Activated CD8-positive, alpha-beta T cell treated with anti-CD3 and anti-CD28 coated beads for 36 hours (primary cell): ENCODE results near the gene RAB33B. TPM values are rescaled to one million over a fixed set of nuclear protein-coding genes. Genes with fewer than 3 reads are reported as not detected.

ENCODE experiments used
- ATAC-seq: fragments of 200-7000 bp; cut with Tn5 transposase; one replicate; pipeline ENCODE4 v1.10.0; 2021; ENCODE audit warnings: mild to moderate bottlenecking, moderate library complexity
- CTCF ChIA-PET: fragments of 350-600 bp; sonication (Branson Sonifier 250); formaldehyde crosslinking; loops from one replicate; lab custom pipeline; 2021; ENCODE audit warnings: antibody characterized with exemption; lab: Charles Lee
- POLR2A ChIA-PET: fragments of 350-600 bp; sonication (Branson Sonifier 250); formaldehyde crosslinking; loops from one replicate; lab custom pipeline; 2021; ENCODE audit warnings: antibody characterized with exemption; lab: Charles Lee
- DNase-seq: peaks from one replicate; pipeline ENCODE4 v3.0.0-alpha.2; 2020
- H3K27ac Mint-ChIP-seq: one replicate; pipeline ENCODE4 v1.8.0; 2021; ENCODE audit warnings: mild to moderate bottlenecking, mixed read lengths
- H3K27me3 Mint-ChIP-seq: one replicate; pipeline ENCODE4 v1.8.0; 2021; ENCODE audit warnings: mixed read lengths
- H3K36me3 Mint-ChIP-seq: one replicate; pipeline ENCODE4 v1.8.0; 2021; ENCODE audit warnings: low read depth, mixed read lengths
- H3K4me1 Mint-ChIP-seq: one replicate; pipeline ENCODE4 v1.8.0; 2021; ENCODE audit warnings: low read depth, mixed read lengths
- H3K4me3 Mint-ChIP-seq: one replicate; pipeline ENCODE4 v1.8.0; 2021; ENCODE audit warnings: mild to moderate bottlenecking, moderate library complexity, mixed read lengths
- H3K9me3 Mint-ChIP-seq: one replicate; pipeline ENCODE4 v1.8.0; 2021; ENCODE audit warnings: mixed read lengths
- intact Hi-C: fragments of 100-400 bp; cut with micrococcal nuclease; formaldehyde crosslinking; loops from one replicate; pipeline ENCODE4 v1.10.0; 2022
- total RNA-seq, 2 experiments: library from RNA; stranded (reverse); gene quantifications; one replicate each; pipeline ENCODE4 v1.2.3, GENCODE V29; 2021
- TF ChIP-seq, protein P1 (sequence below): fragments of 200-600 bp; IDR thresholded peaks from one replicate; pipeline ENCODE4 v1.8.0; 2022; ENCODE audit warnings: antibody characterized with exemption, mild to moderate bottlenecking

Gene RAB33B
- total RNA-seq, 2 experiments from 2014 or later, result 6.1 to 6.2 TPM

DNA sequence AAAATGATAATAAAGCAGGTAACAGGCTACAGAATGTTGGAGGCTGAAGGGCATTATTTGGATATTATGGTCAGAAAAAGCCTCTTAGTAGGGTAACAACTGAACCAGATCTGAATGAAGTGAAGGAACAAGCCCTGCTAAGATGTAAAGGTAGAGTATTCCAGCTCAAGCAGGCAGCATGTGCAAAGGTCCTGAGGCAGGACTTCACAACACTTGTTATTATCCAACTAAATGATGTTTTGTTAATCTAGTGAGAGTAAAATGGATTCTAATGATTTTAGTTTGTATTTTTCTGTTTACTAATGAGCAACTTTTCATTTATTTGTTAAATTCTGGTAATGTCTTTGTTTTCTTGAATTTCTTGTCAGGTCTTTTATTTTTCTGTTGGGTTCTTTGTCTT lies 35.7 kb downstream of the RAB33B start:
- TF ChIP-seq, protein P1, sequence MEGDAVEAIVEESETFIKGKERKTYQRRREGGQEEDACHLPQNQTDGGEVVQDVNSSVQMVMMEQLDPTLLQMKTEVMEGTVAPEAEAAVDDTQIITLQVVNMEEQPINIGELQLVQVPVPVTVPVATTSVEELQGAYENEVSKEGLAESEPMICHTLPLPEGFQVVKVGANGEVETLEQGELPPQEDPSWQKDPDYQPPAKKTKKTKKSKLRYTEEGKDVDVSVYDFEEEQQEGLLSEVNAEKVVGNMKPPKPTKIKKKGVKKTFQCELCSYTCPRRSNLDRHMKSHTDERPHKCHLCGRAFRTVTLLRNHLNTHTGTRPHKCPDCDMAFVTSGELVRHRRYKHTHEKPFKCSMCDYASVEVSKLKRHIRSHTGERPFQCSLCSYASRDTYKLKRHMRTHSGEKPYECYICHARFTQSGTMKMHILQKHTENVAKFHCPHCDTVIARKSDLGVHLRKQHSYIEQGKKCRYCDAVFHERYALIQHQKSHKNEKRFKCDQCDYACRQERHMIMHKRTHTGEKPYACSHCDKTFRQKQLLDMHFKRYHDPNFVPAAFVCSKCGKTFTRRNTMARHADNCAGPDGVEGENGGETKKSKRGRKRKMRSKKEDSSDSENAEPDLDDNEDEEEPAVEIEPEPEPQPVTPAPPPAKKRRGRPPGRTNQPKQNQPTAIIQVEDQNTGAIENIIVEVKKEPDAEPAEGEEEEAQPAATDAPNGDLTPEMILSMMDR, result no peak
- ChIA-PET CTCF (no interaction called here), POLR2A (no interaction called here)
- ATAC-seq (no peak), DNase-seq (no peak)
- intact Hi-C loops, result no loop called here
- Mint-ChIP-seq H3K9me3 (no peaks in the 10 kb centered on the region), H3K4me1 (no peaks in the 10 kb centered on the region), H3K4me3 (no peak overlapping the region), H3K27ac (no peak overlapping the region), H3K36me3 (no peaks in the 10 kb centered on the region), H3K27me3 (peaks cover 1% of the 10 kb centered on the region)

DNA sequence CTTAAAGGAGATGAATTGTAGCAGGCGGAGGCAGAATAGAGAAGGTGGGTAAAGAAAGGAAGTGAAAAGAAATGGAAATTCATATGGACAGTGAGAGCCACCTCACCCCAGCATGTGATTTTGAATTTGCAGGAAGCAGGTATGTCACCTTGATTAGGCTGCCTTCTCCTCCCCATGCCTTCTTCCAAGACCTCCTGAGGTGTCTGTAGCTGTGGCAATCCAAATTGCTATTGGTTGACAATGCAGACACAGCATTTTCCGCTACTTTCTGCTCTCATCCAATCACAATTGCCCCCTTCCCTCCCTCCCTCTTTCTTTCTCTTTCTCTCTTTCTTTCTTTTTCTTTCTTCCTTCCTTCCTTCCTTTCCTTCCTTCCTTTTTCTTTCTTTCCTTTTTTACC lies 38.5 kb downstream of the RAB33B start:
- ATAC-seq, result no peak
- Mint-ChIP-seq H3K4me1 (no peaks in the 10 kb centered on the region), H3K27me3 (peaks cover 1% of the 10 kb centered on the region), H3K27ac (no peak overlapping the region), H3K36me3 (no peaks in the 10 kb centered on the region), H3K9me3 (no peaks in the 10 kb centered on the region), H3K4me3 (no peak overlapping the region)
- ChIA-PET POLR2A (no interaction called here), CTCF (no interaction called here)
- TF ChIP-seq, protein P1, result no peak
- no peak for DNase-seq
- intact Hi-C loops, result no loop called here

DNA sequence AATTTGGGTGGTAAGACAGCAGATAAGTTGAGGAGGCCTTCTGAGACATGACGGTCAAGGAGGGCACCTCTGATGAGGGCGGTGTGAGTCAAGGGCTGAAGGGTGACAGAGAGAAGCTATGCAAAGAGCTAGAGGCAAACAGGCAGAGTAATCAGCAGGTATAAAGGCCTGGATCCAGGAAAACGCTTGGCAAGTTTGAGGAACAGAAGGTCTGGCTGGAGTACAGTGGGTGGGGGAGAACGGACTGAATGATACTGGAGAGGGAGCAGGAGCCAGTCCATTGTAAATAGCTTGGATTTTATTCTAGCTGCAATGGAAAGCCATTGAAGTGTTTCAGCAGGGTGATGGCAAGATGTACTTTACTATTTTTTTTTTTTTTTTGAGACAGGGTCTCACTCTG lies 39.3 kb downstream of the RAB33B start:
- POLR2A ChIA-PET, result interaction anchor here (0.6 kb wide), 1 partner anchor 9 kb away, joined by 3 read pairs; no protein-coding TSS in a partner anchor
- Mint-ChIP-seq H3K27ac (no peak overlapping the region), H3K27me3 (peaks cover 1% of the 10 kb centered on the region), H3K4me3 (no peak overlapping the region), H3K4me1 (no peaks in the 10 kb centered on the region), H3K9me3 (no peaks in the 10 kb centered on the region), H3K36me3 (no peaks in the 10 kb centered on the region)
- intact Hi-C loops, result no loop called here
- TF ChIP-seq, protein P1, result no peak
- ATAC-seq (no peak), DNase-seq (no peak)
- CTCF ChIA-PET, result interaction anchor here (0.9 kb wide), 1 partner anchor 17 kb away, joined by 3 read pairs; no protein-coding TSS in a partner anchor

DNA sequence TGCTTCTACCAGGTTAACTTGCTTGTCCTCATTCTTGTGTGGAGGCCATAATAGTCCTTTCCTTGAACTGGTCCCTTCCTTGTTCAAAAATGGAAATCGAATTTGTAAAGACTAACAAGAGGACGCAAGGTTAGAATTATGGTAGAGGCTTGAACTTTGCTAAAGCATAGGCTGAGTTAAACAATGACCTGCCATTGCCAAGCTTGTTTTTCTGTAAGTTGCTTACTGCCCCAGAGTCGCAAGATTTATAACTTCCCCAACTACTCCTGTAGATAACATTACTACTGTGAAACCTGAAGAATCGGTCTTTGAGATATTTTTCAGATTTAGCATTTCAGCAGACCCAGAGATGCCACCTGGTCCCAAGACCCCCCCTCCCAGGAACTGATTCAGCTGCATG lies 45.3 kb downstream of the RAB33B start:
- Mint-ChIP-seq H3K4me1 (no peaks in the 10 kb centered on the region), H3K27ac (no peak overlapping the region), H3K27me3 (no peaks in the 10 kb centered on the region), H3K4me3 (no peak overlapping the region), H3K9me3 (no peaks in the 10 kb centered on the region), H3K36me3 (peaks cover 2% of the 10 kb centered on the region)
- DNase-seq, result no peak
- TF ChIP-seq, protein P1, result no peak
- no peak for ATAC-seq
- ChIA-PET POLR2A (interaction anchor here (0.6 kb wide), 1 partner anchor 74 kb away, joined by 3 read pairs; no protein-coding TSS in a partner anchor), CTCF (interaction anchor here (2.9 kb wide), 1 partner anchor 29 kb away, joined by 9 read pairs; no protein-coding TSS in a partner anchor)
- intact Hi-C loops, result no loop called here

GRCh38 chr4:139501117-139501516 lies 47.2 kb downstream of the RAB33B start:
- TF ChIP-seq, protein P1, result no peak
- Mint-ChIP-seq H3K27me3 (no peaks in the 10 kb centered on the region), H3K27ac (no peak overlapping the region), H3K4me1 (no peaks in the 10 kb centered on the region), H3K36me3 (peaks cover 4% of the 10 kb centered on the region), H3K4me3 (no peak overlapping the region), H3K9me3 (no peaks in the 10 kb centered on the region)
- DNase-seq (no peak), ATAC-seq (no peak)
- CTCF ChIA-PET, result interaction anchor here (1.0 to 2.2 kb wide), 3 partner anchors 9 to 30 kb away, joined by 3 to 7 read pairs (median 3); no protein-coding TSS in a partner anchor
- POLR2A ChIA-PET, result no interaction called here
- intact Hi-C loops, result no loop called here
